GM15510 (cell line): Measurements from ENCODE around the gene REV3L.

Experiments used
- POLR2A ChIP-seq: IDR thresholded peaks from 3 replicates; pipeline ENCODE4 v1.6.1; 2011; ENCODE audit warnings: borderline replicate concordance; ENCODE audit not compliant: insufficient read length; ENCODE audit errors: extremely low read depth

Gene REV3L

GRCh38 chr6:111347589-111347988 lies 135.4 kb downstream of the REV3L start:
- TF ChIP-seq POLR2A: no peak

GRCh38 chr6:111342913-111343312 lies 140.1 kb downstream of the REV3L start:
- TF ChIP-seq POLR2A: no peak

DNA sequence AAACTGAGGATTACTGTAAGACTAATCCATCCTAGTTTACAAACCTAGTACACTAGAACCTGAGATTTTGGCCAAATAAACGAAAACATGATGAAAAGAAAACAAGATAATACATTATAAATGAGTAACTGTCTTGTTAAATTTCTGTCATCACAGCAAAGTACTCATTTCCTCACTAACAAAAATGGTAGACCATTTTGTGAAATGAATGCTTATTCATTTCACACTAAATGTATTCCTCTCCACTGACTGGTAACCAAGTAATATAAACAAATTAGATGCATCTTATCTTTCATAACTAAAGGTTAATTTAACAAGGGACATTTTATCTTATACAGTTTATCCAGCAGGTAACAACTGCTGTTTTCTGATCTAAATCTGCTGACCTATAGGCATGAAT lies 143.7 kb downstream of the REV3L start:
- TF ChIP-seq POLR2A: no peak

GRCh38 chr6:111338843-111339242 lies 144.2 kb downstream of the REV3L start:
- no peak for TF ChIP-seq POLR2A

DNA sequence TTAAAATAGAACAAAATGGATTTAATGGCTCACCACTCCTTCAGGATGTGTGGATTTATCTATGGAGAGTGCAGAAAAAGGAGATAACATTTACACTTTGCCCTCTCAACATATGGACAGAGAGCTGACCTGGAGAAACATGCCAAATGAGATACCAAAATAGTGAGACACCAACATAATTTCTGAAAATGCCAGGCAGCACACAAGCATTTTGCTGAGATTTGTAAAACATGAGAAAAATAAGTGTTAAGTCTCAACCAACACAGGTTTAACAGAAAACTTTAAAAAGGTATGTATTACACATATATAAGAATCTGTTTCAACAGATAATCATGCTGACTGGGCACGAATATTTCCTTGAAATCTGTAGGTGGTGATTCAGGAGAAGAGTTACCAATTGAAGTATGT lies 145.2 kb downstream of the REV3L start:
- TF ChIP-seq POLR2A: no peak

DNA sequence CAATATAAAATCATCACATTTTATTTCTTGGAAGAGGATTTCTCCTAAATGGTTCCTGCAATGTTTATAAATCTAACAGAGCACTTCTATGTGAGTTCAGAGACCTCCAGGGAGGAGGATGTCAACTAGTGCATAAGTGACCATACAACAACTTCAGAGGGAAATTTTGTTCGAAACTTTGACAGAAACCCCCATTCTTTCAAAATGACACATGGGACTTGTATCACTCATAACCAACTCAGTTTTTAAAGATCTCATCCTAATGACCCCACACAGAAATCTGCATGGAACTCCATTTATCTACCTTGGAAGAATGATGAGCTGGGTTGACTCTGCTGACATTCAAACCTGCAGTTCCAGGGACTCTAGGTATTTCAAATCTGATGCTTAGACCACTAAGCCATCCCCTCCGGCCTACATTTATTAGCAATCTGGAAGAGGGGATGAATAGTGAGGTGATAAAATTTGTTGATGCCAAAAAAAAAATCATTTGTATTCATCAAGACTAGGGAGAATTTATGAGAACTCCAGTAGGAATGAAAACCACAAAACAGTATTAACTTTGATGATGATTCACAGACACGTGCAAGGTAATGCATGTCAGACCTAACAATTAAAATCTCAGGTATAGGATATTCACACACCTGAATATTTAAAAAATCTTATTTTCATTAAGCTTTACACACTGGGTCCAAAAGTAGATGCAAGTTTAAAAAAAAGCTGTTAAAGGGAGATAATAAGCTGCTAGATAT lies 153.0 kb downstream of the REV3L start:
- TF ChIP-seq POLR2A: no peak

- TF ChIP-seq POLR2A: no peak
Observed at GRCh38 chr6:111326563-111326962, 156.5 kb downstream of the REV3L start.

DNA sequence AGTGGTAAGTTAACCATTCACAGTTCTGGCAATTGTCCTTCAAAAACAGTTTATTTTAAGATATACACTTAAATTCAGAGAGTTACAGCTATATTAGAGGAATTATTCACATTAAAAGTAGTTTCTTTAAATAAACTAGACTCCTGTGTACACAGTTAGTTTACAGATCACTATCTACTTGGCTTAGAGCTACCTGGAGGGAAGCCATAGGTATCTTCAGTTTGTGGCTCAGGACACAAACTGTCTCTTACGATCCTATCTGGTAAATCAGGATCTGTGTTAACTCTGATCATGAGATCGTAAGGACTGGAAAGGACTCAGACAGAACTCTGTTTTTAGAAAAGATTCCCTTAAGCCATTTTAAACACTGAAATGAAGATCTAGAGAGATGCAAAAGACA lies 160.9 kb downstream of the REV3L start:
- TF ChIP-seq POLR2A: no peak

DNA sequence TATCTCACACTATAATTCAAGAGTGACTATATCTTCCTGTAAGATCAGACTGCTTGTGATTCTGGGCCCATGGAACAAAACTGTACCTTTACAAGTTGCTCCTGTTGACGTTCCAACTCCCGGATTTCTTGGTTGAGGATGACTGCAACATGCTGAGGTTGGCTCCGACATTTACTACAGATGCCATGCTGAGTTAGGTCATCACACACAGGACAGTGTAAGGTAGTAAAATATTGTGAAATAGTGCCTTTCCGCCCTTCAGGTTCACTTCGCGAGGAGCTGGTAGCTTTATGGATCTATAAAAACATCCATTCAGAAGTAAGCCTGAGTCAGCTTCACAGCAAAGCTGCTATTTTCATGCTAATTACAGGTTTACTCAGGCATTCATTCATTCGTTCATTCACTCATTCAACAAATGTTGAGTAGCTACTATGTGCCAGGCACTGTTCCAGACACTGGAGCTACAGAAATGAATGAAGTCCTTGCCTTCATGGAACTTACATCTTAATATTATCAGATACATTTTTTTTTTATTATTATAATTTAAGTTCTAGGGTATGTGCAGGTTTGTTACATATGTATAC lies 175.7 kb downstream of the REV3L start:
- no peak for TF ChIP-seq POLR2A

- TF ChIP-seq POLR2A: no peak
Observed at GRCh38 chr6:111306104-111306888, 176.7 kb downstream of the REV3L start.

- no peak for TF ChIP-seq POLR2A
Observed at GRCh38 chr6:111301946-111302345, 181.1 kb downstream of the REV3L start.

- TF ChIP-seq POLR2A: no peak
Observed at GRCh38 chr6:111297776-111298175, 185.2 kb downstream of the REV3L start.

DNA sequence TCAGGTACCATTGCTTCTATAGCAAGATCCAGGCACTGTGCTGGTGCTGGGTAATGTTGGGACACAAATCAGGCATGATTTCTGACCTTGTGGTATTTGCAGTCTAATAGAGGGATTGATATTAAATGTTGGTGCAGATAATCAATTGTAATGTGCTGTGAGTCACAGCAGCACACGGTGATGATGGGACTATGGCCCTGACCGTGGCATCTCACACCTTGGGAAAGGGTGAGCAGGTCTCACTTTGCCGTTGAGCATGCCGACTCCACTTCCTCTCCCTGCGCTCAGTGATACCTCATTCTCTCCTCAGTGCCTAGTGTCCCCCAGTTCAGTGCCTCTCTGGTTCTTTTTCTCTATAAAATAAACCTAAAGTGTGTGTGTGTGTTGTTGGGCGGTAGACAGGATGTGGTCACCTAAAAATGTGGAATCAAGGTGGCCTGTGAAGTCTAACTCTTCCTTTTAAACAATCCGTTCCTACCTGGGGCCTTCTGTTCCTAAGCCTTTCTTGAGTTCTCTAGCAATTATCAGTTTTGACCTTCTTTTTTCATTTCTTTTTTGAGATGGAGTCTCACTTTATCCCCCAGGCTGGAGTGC lies 188.5 kb downstream of the REV3L start:
- TF ChIP-seq POLR2A: no peak

DNA sequence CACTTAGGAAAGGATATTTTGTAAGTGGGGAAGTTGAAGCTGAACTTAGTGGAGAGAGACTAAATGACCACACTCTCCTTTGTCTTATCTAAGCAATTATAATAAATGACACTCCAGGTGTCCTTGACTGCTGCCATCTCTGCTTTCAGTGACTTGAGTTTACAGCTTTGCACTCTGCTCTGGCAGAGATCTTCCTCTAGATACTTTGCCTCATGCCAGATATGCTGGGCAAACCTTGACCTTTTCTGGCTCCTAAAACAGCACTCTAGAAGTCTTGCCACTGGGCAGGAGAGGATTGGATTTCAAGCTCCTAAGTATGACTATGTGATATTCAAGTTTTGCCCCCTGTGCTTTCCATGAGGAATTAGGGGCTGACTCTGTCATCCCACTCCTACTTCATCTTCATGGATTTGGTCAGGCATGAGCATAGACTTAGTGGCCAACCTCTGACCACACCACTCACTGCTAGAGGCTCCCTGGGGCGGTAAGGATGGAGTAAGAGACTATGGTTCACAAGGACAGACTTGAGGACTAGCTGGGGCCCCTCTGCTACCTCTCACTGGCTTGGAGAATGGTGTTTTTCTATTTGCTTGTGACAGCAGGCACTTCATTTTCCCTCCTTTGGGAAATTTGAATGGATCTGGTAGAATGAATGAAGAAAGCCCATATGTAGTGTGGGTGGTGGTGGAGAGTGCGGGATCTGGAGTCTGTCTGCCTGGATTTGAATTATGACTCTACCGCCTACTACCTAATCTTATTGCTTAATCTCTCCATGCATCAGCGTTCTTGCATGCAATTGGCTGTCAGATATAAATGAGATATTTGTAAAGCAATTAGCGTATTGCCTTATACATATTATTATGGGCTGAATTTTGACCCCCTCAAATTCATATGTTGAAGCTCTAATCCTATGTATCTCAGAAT lies 191.4 kb downstream of the REV3L start:
- no peak for TF ChIP-seq POLR2A
